ENCODE results near the gene IQSEC1. TPM values are rescaled to one million over a fixed set of nuclear protein-coding genes. Genes with fewer than 3 reads are reported as not detected.

Gene IQSEC1
- total and polyA plus RNA-seq, 2 of the 8 experiments (the other 6 are each of a cell fraction or from before 2014, with no cell fraction given), result 6.8 to 28.8 TPM

- CTCF ChIA-PET (ENCODE audit: partially characterized antibody), result interaction anchor here (0.7 to 4.6 kb wide), 12 partner anchors 9 to 401 kb away, joined by 3 to 56 read pairs (median 11); no protein-coding TSS in a partner anchor
- no peak overlapping the region for H3K9ac ChIP-seq (replicated peaks in 1 of 4; ENCODE audit: extremely low read depth in 1 of 4, low read depth in 3 of 4, low read length in 3 of 4)
- no peaks in the 10 kb centered on the region for H3K27me3 ChIP-seq (replicated peaks in 1 of 4; ENCODE audit: control insufficient read depth in 3 of 4, extremely low read depth in 1 of 4, insufficient read depth in 3 of 4, low read length in 3 of 4)
- peaks cover 0 to 4% (median 3%) of the 10 kb centered on the region in 4 experiments; a peak in 5 of 7 replicates for H3K4me1 ChIP-seq (replicated peaks in 1 of 4; ENCODE audit: control insufficient read depth in 3 of 4, insufficient read depth in 4 of 4, low read length in 3 of 4)
- H3K27ac ChIP-seq (ENCODE audit: low read depth, low read length), result no peak overlapping the region
- TF ChIP-seq RAD21 (IDR thresholded peaks at IDR 0.05 in 1 of 2, conservative IDR thresholded peaks at IDR 0.05 in 1 of 2; ENCODE audit: low read depth in 2 of 2, low read length in 2 of 2) (no peak), SP1 (IDR thresholded peaks at IDR 0.05; ENCODE audit: low read depth, low read length) (peak; percentile 55; the same call in 1 of the 2 replicates), POLR2AphosphoS5 (IDR thresholded peaks at IDR 0.05; ENCODE audit: low read depth, low read length) (no peak), USF2 (IDR thresholded peaks at IDR 0.05; ENCODE audit: low read length) (peak; percentile 61), NRF1 (IDR thresholded peaks at IDR 0.05; ENCODE audit: low read depth, low read length) (no peak)
- DNase-seq (ENCODE audit: low read depth in 1 of 2, low spot score in 2 of 2) (no peak), FAIRE-seq (no peak)
- H3K18ac ChIP-seq (ENCODE audit: extremely low read depth, low read length), result no peak overlapping the region
- 75% methylated on average over 10 of the region's 10 CpGs; no CpG with 5 or more reads in 1 of the 2 experiments for WGBS, 2 experiments (ENCODE audit: extremely low coverage in 1 of 2, insufficient coverage in 1 of 2, insufficient read length in 1 of 2, insufficient replicate concordance in 2 of 2, low coverage in 1 of 2, low lambda C conversion rate in 2 of 2, missing lambda C conversion rate in 1 of 2)
- H3K4me3 ChIP-seq (ENCODE audit: extremely low read depth in 1 of 4, insufficient read depth in 2 of 4, low read depth in 3 of 4, low read length in 4 of 4), result no peak overlapping the region
- no peaks in the 10 kb centered on the region for H3K36me3 ChIP-seq (ENCODE audit: control insufficient read depth in 2 of 4, insufficient read depth in 4 of 4, low read length in 3 of 4)
- no peak overlapping the region for H3K56ac ChIP-seq (replicated peaks; ENCODE audit: insufficient read length, low read depth, low read length)
- no peak overlapping the region for H2BK120ac ChIP-seq (replicated peaks; ENCODE audit: low read depth, low read length)
- H3K23ac ChIP-seq (ENCODE audit: insufficient read length), result no peak overlapping the region
- H3K23me2 ChIP-seq (ENCODE audit: low read depth, low read length), result no peaks in the 10 kb centered on the region
- no peaks in the 10 kb centered on the region for H4K20me1 ChIP-seq (replicated peaks in 1 of 2; ENCODE audit: control insufficient read depth in 1 of 2, insufficient read depth in 2 of 2, low read length in 2 of 2)
- H4K5ac ChIP-seq (ENCODE audit: insufficient read length, low read depth, low read length), result no peak overlapping the region
- H3K4ac ChIP-seq (replicated peaks; ENCODE audit: insufficient read length, low read depth, low read length), result no peak overlapping the region
- no peak overlapping the region; the same call in 1 of the 2 replicates for H4K8ac ChIP-seq (ENCODE audit: extremely low read depth, insufficient read depth, low read length)
- no peak overlapping the region for H3K14ac ChIP-seq (ENCODE audit: insufficient read length)
- no peaks in the 10 kb centered on the region for H3K79me1 ChIP-seq (ENCODE audit: low read depth, low read length)
- H2AK5ac ChIP-seq (ENCODE audit: low read depth, low read length), result no peak overlapping the region
- H3K4me2 ChIP-seq (ENCODE audit: insufficient read depth in 1 of 2, low read depth in 2 of 2, low read length in 2 of 2), result no peak overlapping the region
- no peak overlapping the region for H2BK15ac ChIP-seq (ENCODE audit: low read length)
- H2BK20ac ChIP-seq (ENCODE audit: low read length), result no peak overlapping the region
- no peak overlapping the region for H2BK12ac ChIP-seq (ENCODE audit: low read depth, low read length)
- POLR2A ChIA-PET (ENCODE audit: partially characterized antibody), result interaction anchor here (0.7 kb wide), 1 partner anchor 143 kb away, joined by 3 read pairs; no protein-coding TSS in a partner anchor
- no peaks in the 10 kb centered on the region for H3K9me3 ChIP-seq (ENCODE audit: insufficient read depth in 2 of 2, low read depth in 1 of 2, low read length in 1 of 2)
- H3K79me2 ChIP-seq (ENCODE audit: control insufficient read depth in 1 of 2, insufficient read depth in 2 of 2, low read length in 2 of 2), result no peaks in the 10 kb centered on the region
- H2BK5ac ChIP-seq (ENCODE audit: low read depth, low read length), result no peak overlapping the region
- H2AFZ ChIP-seq (ENCODE audit: low read length), result no peak overlapping the region
- H4K91ac ChIP-seq (replicated peaks; ENCODE audit: insufficient read length, low read length), result no peak overlapping the region
These were observed 20.5 kb upstream of the IQSEC1 start for GRCh38 chr3:13093687-13094086.
